Esophagus squamous epithelium (tissue), 4 donors: ENCODE data around the gene FAM228B.

Experiments used
- CTCF ChIP-seq, 6 experiments: fragments of 450-650 bp in 4 of 6; fragments of 200-600 bp in 2 of 6; sonication (generic) in 2 of 6; IDR thresholded peaks; one replicate each; pipeline ENCODE4 v1.5.1; 2016 to 2019; ENCODE audit warnings: antibody characterized with exemption in 6 of 6, mild to moderate bottlenecking in 4 of 6, moderate library complexity in 4 of 6
- POLR2A ChIP-seq, 4 donors: fragments of 450-650 bp; IDR thresholded peaks; one replicate each; pipeline ENCODE4 v1.6.1; 2017; ENCODE audit warnings: antibody characterized with exemption in 4 of 4, mild to moderate bottlenecking in 4 of 4, moderate library complexity in 3 of 4

GRCh38 chr2:24203029-24203786 is 79.9 kb downstream of the FAM228B start:
- TF ChIP-seq CTCF (IDR thresholded peaks at IDR 0.05) (no peak), POLR2A (IDR thresholded peaks at IDR 0.05) (no peak)
